Liver (tissue), 9 donors: ENCODE data around the gene PGPEP1. TPM values are rescaled to one million over a fixed set of nuclear protein-coding genes. Genes with fewer than 3 reads are reported as not detected.

Experiments
- DNase-seq: peaks from one replicate; pipeline ENCODE4 v3.0.0-alpha.2; 2017; ENCODE audit warnings: low spot score
- H3K27ac ChIP-seq, 2 donors: one replicate each; pipeline ENCODE4 v1.7.0; 2013; ENCODE audit warnings: inconsistent platforms in 2 of 2, low read length in 2 of 2, control low read depth in 1 of 2, low read depth in 1 of 2, mild to moderate bottlenecking in 1 of 2
- H3K27me3 ChIP-seq, 4 donors: one replicate each; pipeline versions ENCODE4 v1.6.1 to v1.7.0; 2013; ENCODE audit warnings: low read length in 3 of 4, inconsistent platforms in 1 of 4, mild to moderate bottlenecking in 1 of 4, moderate library complexity in 1 of 4; ENCODE audit not compliant: control insufficient read depth in 4 of 4, insufficient read depth in 4 of 4
- H3K36me3 ChIP-seq, 4 donors: one replicate each; pipeline versions ENCODE4 v1.6.1 to v1.7.0; 2013; ENCODE audit warnings: low read length in 3 of 4, mild to moderate bottlenecking in 3 of 4, low read depth in 1 of 4, moderate library complexity in 1 of 4; ENCODE audit not compliant: control insufficient read depth in 4 of 4, insufficient read depth in 3 of 4
- H3K4me1 ChIP-seq, 4 donors: one replicate each; pipeline versions ENCODE4 v1.6.1 to v1.7.0; 2013; ENCODE audit warnings: low read length in 3 of 4, mild to moderate bottlenecking in 3 of 4, moderate library complexity in 1 of 4; ENCODE audit not compliant: control insufficient read depth in 4 of 4, insufficient read depth in 4 of 4
- H3K4me3 ChIP-seq, 3 donors: one replicate each; pipeline versions ENCODE4 v1.6.1 to v1.7.0; 2013; ENCODE audit warnings: low read length in 3 of 3, control low read depth in 1 of 3, low read depth in 1 of 3, mild to moderate bottlenecking in 1 of 3
- H3K9ac ChIP-seq, 2 donors: one replicate each; pipeline ENCODE4 v1.7.0; 2013; ENCODE audit warnings: low read length in 2 of 2, mild to moderate bottlenecking in 2 of 2, moderate library complexity in 2 of 2, control low read depth in 1 of 2, low read depth in 1 of 2
- H3K9me3 ChIP-seq, 4 donors: one replicate each; pipeline versions ENCODE4 v1.6.1 to v1.7.0; 2013; ENCODE audit warnings: low read length in 3 of 4; ENCODE audit not compliant: control insufficient read depth in 4 of 4
- EGR1 ChIP-seq, 2 donors: IDR thresholded peaks; 2 replicates each; pipeline ENCODE4 v1.6.1; 2016 to 2018; ENCODE audit warnings: antibody characterized with exemption in 2 of 2, low read depth in 2 of 2
- FOXA1 ChIP-seq: IDR thresholded peaks from 2 replicates; pipeline ENCODE4 v1.6.1; 2016; ENCODE audit warnings: antibody characterized with exemption
- FOXA2 ChIP-seq: IDR thresholded peaks from 2 replicates; pipeline ENCODE4 v1.6.1; 2016; ENCODE audit warnings: antibody characterized with exemption
- HNF4A ChIP-seq, 2 donors: conservative IDR thresholded peaks; 2 replicates each; pipeline ENCODE4 v1.6.1; 2016; ENCODE audit warnings: antibody characterized with exemption in 2 of 2, mild to moderate bottlenecking in 2 of 2
- HNF4G ChIP-seq: IDR thresholded peaks from 2 replicates; pipeline ENCODE4 v1.6.1; 2016; ENCODE audit warnings: antibody characterized with exemption
- JUND ChIP-seq, 2 donors: IDR thresholded peaks; 2 replicates each; pipeline ENCODE4 v1.6.1; 2016; ENCODE audit warnings: antibody characterized with exemption in 2 of 2
- NR2F2 ChIP-seq: IDR thresholded peaks from 2 replicates; pipeline ENCODE4 v1.6.1; 2016; ENCODE audit warnings: antibody characterized with exemption
- RAD21 ChIP-seq, 2 donors: IDR thresholded peaks; 2 replicates each; pipeline ENCODE4 v1.6.1; 2016; ENCODE audit warnings: antibody characterized with exemption in 2 of 2, mild to moderate bottlenecking in 2 of 2
- RXRA ChIP-seq, 2 donors: IDR thresholded peaks; 2 replicates each; pipeline ENCODE4 v1.6.1; 2017 to 2018; ENCODE audit warnings: antibody characterized with exemption in 2 of 2, mild to moderate bottlenecking in 1 of 2
- TAF1 ChIP-seq: conservative IDR thresholded peaks from 2 replicates; pipeline ENCODE4 v1.6.1; 2016; ENCODE audit warnings: antibody characterized with exemption, mild to moderate bottlenecking
- YY1 ChIP-seq: IDR thresholded peaks from 2 replicates; pipeline ENCODE4 v1.6.1; 2016; ENCODE audit warnings: antibody characterized with exemption, mild to moderate bottlenecking
- WGBS: extraction: QIAGEN DNeasy Blood & Tissue Kit; methylation state at CpG from one replicate; pipeline ENCODE4 v1.1.7; 2013; 5-methylcytosine and 5-hydroxymethylcytosine counted together
- polyA plus RNA-seq, 2 donors: library from polyadenylated mRNA; stranded (reverse) in 1 of 2; unstranded in 1 of 2; fragments of 200-250 nt in 1 of 2; fragments of >200 nt in 1 of 2; fragmentation: Nextera tagmentation in 1 of 2; extraction: Ambion mirVana in 1 of 2; gene quantifications; one replicate each; pipeline versions ENCODE4 v1.2.1 to v1.2.3, GENCODE V29; 2013 to 2015
- total RNA-seq, 2 donors: library from RNA; depleted of rRNA; stranded (reverse); fragments of >200 nt; gene quantifications; one replicate each; pipeline ENCODE4 v1.2.3, GENCODE V29; 2014
- TF ChIP-seq, protein P1 (sequence below): IDR thresholded peaks from 2 replicates; pipeline ENCODE4 v1.6.1; 2016; ENCODE audit warnings: antibody characterized with exemption
- TF ChIP-seq, protein P2 (sequence below): fragments of 150-350 bp; IDR thresholded peaks from 2 replicates; pipeline ENCODE4 v1.5.1; 2017; ENCODE audit warnings: improper control_type of control experiment, low read depth, low read length; ENCODE audit not compliant: missing input control
- TF ChIP-seq, protein P3 (sequence below): IDR thresholded peaks from 2 replicates; pipeline ENCODE4 v1.6.1; 2016; ENCODE audit warnings: antibody characterized with exemption, mild to moderate bottlenecking
- TF ChIP-seq, protein P4 (sequence below): IDR thresholded peaks from 2 replicates; pipeline ENCODE4 v1.6.1; 2016; ENCODE audit warnings: antibody characterized with exemption
- TF ChIP-seq, protein P5 (sequence below): IDR thresholded peaks from 2 replicates; pipeline ENCODE4 v1.6.1; 2016; ENCODE audit warnings: antibody characterized with exemption
- donor health status: healthy.
- donor health status: healthy.
- donor health status: healthy.
- donor health status: healthy.
- donor health status: healthy.

The PGPEP1 gene
- total and polyA plus RNA-seq, 4 donors, result 15.8 to 48.3 (median 26.2) TPM

DNA sequence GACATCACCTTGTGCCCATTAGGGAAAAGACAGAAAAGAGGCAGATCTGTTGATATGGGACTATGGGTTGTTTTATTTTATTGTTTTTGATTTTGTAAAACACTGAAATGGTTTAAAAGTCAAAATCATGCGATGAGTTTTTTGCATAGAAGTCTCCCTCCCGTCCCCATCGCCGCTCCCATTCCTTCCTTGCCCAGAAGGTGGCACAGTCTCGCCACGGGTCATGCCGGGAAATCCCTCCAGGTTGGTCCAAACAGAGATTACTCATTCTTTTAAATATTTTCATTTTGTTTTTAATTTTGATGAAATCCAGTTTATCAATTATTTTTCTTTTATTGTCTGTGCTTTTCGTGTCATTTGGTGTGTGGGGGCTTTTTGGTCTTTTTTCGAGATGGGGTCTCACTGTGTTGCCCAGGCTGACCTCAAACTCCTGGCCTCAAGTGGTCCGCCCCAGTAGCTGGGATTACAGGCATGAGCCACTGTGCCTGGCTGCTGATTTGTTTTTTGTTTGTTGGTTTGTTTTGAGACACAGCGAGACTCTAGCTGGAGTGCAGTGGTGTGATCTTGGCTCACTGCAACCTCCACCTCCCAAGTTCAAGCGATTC, 9.2 kb downstream of the PGPEP1 start:
- Histone ChIP-seq H3K36me3 (peaks cover 2 to 11% (median 8%) of the 10 kb centered on the region in 4 donors), H3K27me3 (no peaks in the 10 kb centered on the region), H3K4me1 (no peaks in the 10 kb centered on the region), H3K4me3 (no peak overlapping the region), H3K27ac (no peak overlapping the region), H3K9ac (no peak overlapping the region), H3K9me3 (no peaks in the 10 kb centered on the region)
- TF ChIP-seq, protein P1, sequence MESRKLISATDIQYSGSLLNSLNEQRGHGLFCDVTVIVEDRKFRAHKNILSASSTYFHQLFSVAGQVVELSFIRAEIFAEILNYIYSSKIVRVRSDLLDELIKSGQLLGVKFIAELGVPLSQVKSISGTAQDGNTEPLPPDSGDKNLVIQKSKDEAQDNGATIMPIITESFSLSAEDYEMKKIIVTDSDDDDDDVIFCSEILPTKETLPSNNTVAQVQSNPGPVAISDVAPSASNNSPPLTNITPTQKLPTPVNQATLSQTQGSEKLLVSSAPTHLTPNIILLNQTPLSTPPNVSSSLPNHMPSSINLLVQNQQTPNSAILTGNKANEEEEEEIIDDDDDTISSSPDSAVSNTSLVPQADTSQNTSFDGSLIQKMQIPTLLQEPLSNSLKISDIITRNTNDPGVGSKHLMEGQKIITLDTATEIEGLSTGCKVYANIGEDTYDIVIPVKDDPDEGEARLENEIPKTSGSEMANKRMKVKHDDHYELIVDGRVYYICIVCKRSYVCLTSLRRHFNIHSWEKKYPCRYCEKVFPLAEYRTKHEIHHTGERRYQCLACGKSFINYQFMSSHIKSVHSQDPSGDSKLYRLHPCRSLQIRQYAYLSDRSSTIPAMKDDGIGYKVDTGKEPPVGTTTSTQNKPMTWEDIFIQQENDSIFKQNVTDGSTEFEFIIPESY, result no peak
- TF ChIP-seq, protein P2, sequence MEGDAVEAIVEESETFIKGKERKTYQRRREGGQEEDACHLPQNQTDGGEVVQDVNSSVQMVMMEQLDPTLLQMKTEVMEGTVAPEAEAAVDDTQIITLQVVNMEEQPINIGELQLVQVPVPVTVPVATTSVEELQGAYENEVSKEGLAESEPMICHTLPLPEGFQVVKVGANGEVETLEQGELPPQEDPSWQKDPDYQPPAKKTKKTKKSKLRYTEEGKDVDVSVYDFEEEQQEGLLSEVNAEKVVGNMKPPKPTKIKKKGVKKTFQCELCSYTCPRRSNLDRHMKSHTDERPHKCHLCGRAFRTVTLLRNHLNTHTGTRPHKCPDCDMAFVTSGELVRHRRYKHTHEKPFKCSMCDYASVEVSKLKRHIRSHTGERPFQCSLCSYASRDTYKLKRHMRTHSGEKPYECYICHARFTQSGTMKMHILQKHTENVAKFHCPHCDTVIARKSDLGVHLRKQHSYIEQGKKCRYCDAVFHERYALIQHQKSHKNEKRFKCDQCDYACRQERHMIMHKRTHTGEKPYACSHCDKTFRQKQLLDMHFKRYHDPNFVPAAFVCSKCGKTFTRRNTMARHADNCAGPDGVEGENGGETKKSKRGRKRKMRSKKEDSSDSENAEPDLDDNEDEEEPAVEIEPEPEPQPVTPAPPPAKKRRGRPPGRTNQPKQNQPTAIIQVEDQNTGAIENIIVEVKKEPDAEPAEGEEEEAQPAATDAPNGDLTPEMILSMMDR, result peak; percentile 81
- TF ChIP-seq EGR1 (IDR thresholded peaks at IDR 0.05; ENCODE audit: low read depth in 2 of 2) (no peak), HNF4G (no peak), YY1 (no peak), NR2F2 (no peak), RXRA (IDR thresholded peaks at IDR 0.05) (no peak), RAD21 (IDR thresholded peaks at IDR 0.05) (peak; percentile 90 to 92), JUND (IDR thresholded peaks at IDR 0.05) (no peak)
- TF ChIP-seq, protein P3, sequence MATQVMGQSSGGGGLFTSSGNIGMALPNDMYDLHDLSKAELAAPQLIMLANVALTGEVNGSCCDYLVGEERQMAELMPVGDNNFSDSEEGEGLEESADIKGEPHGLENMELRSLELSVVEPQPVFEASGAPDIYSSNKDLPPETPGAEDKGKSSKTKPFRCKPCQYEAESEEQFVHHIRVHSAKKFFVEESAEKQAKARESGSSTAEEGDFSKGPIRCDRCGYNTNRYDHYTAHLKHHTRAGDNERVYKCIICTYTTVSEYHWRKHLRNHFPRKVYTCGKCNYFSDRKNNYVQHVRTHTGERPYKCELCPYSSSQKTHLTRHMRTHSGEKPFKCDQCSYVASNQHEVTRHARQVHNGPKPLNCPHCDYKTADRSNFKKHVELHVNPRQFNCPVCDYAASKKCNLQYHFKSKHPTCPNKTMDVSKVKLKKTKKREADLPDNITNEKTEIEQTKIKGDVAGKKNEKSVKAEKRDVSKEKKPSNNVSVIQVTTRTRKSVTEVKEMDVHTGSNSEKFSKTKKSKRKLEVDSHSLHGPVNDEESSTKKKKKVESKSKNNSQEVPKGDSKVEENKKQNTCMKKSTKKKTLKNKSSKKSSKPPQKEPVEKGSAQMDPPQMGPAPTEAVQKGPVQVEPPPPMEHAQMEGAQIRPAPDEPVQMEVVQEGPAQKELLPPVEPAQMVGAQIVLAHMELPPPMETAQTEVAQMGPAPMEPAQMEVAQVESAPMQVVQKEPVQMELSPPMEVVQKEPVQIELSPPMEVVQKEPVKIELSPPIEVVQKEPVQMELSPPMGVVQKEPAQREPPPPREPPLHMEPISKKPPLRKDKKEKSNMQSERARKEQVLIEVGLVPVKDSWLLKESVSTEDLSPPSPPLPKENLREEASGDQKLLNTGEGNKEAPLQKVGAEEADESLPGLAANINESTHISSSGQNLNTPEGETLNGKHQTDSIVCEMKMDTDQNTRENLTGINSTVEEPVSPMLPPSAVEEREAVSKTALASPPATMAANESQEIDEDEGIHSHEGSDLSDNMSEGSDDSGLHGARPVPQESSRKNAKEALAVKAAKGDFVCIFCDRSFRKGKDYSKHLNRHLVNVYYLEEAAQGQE, result no peak
- TF ChIP-seq, protein P4, sequence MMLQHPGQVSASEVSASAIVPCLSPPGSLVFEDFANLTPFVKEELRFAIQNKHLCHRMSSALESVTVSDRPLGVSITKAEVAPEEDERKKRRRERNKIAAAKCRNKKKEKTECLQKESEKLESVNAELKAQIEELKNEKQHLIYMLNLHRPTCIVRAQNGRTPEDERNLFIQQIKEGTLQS, result no peak
- 53% methylated on average over 12 of the region's 12 CpGs for WGBS
- peak; percentile 78 for DNase-seq

- 81% methylated on average over 9 of the region's 9 CpGs for WGBS
Observed at GRCh38 chr19:18350490-18350889, 10.1 kb downstream of the PGPEP1 start.

More at GRCh38 chr19:18350490-18350889, 10.1 kb downstream of the PGPEP1 start:
- Histone ChIP-seq H3K4me3 (no peak overlapping the region), H3K9me3 (no peaks in the 10 kb centered on the region), H3K27ac (no peak overlapping the region), H3K4me1 (no peaks in the 10 kb centered on the region), H3K27me3 (no peaks in the 10 kb centered on the region), H3K9ac (no peak overlapping the region), H3K36me3 (peaks cover 4 to 11% (median 6%) of the 10 kb centered on the region in 4 donors)
- TF ChIP-seq YY1, result no peak
- no peak for TF ChIP-seq FOXA1
- TF ChIP-seq RAD21 (IDR thresholded peaks at IDR 0.05), result no peak
- TF ChIP-seq EGR1 (IDR thresholded peaks at IDR 0.05; ENCODE audit: low read depth in 2 of 2), result no peak
- no peak for TF ChIP-seq TAF1
- TF ChIP-seq, protein P4, result no peak
- no peak for TF ChIP-seq JUND (IDR thresholded peaks at IDR 0.05)
- TF ChIP-seq FOXA2, result no peak
- TF ChIP-seq, protein P2, result no peak
- TF ChIP-seq HNF4G, result no peak
- TF ChIP-seq RXRA (IDR thresholded peaks at IDR 0.05), result no peak
- no peak for TF ChIP-seq HNF4A (conservative IDR thresholded peaks at IDR 0.05)
- TF ChIP-seq, protein P5, sequence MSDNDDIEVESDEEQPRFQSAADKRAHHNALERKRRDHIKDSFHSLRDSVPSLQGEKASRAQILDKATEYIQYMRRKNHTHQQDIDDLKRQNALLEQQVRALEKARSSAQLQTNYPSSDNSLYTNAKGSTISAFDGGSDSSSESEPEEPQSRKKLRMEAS, result no peak
- no peak for DNase-seq
